ENCODE data around the gene ATG10. TPM values are rescaled to one million over a fixed set of nuclear protein-coding genes. Genes with fewer than 3 reads are reported as not detected.

The ATG10 gene
- total RNA-seq, 6 experiments from 2014 or later: 3.7 to 4.8 (median 4.4) TPM

GRCh38 chr5:82164977-82165713, 193.3 kb downstream of the ATG10 start:
- peak; percentile 22 for DNase-seq
- Mint-ChIP-seq H3K27me3 (ENCODE audit: insufficient read depth) (no peaks in the 10 kb centered on the region), H3K4me1 (ENCODE audit: low read depth) (peaks cover 63% of the 10 kb centered on the region), H3K9me3 (no peaks in the 10 kb centered on the region), H3K4me3 (peak overlapping the region; percentile 78; the same call in 1 of the 2 replicates), H3K36me3 (ENCODE audit: low read depth) (no peaks in the 10 kb centered on the region), H3K27ac (peak overlapping the region; percentile 67)
- TF ChIP-seq CTCF (IDR thresholded peaks at IDR 0.05): no peak

- Mint-ChIP-seq H3K27ac (peak overlapping the region; percentile 67), H3K36me3 (ENCODE audit: low read depth) (no peaks in the 10 kb centered on the region), H3K4me3 (no peak overlapping the region), H3K27me3 (ENCODE audit: insufficient read depth) (no peaks in the 10 kb centered on the region), H3K9me3 (no peaks in the 10 kb centered on the region), H3K4me1 (ENCODE audit: low read depth) (peaks cover 59% of the 10 kb centered on the region)
- DNase-seq: peak; percentile 84
- TF ChIP-seq CTCF (IDR thresholded peaks at IDR 0.05): peak; percentile 78
Observed at GRCh38 chr5:82165740-82166530, 194.1 kb downstream of the ATG10 start.

GRCh38 chr5:82167372-82167935, 195.6 kb downstream of the ATG10 start:
- Mint-ChIP-seq H3K4me1 (ENCODE audit: low read depth) (peaks cover 53% of the 10 kb centered on the region), H3K4me3 (no peak overlapping the region), H3K9me3 (no peaks in the 10 kb centered on the region), H3K27me3 (ENCODE audit: insufficient read depth) (no peaks in the 10 kb centered on the region), H3K27ac (no peak overlapping the region), H3K36me3 (ENCODE audit: low read depth) (no peaks in the 10 kb centered on the region)
- no peak for DNase-seq
- no peak for TF ChIP-seq CTCF (IDR thresholded peaks at IDR 0.05)

- Mint-ChIP-seq H3K4me1 (ENCODE audit: low read depth) (peaks cover 50% of the 10 kb centered on the region), H3K36me3 (ENCODE audit: low read depth) (no peaks in the 10 kb centered on the region), H3K27ac (0 out of 2 replicates have a peak overlapping the region, but pooled peaks have one; percentile 8), H3K9me3 (no peaks in the 10 kb centered on the region), H3K4me3 (no peak overlapping the region), H3K27me3 (ENCODE audit: insufficient read depth) (no peaks in the 10 kb centered on the region)
- DNase-seq: no peak
- TF ChIP-seq CTCF (IDR thresholded peaks at IDR 0.05): no peak
Observed at GRCh38 chr5:82168294-82168693, 196.5 kb downstream of the ATG10 start.

- no peaks in the 10 kb centered on the region for H3K27me3 Mint-ChIP-seq (ENCODE audit: insufficient read depth)
- no peak for DNase-seq
- no peaks in the 10 kb centered on the region for H3K36me3 Mint-ChIP-seq (ENCODE audit: low read depth)
- no peaks in the 10 kb centered on the region for H3K9me3 Mint-ChIP-seq
- no peak for TF ChIP-seq CTCF (IDR thresholded peaks at IDR 0.05)
- no peak overlapping the region for H3K4me3 Mint-ChIP-seq
- H3K27ac Mint-ChIP-seq: no peak overlapping the region
- H3K4me1 Mint-ChIP-seq (ENCODE audit: low read depth): peaks cover 46% of the 10 kb centered on the region
Observed at GRCh38 chr5:82169892-82170291, 198.1 kb downstream of the ATG10 start.
